SU-DHL-6 (cell line): ENCODE data around the gene SCN3B.

Experiments used
- H2AFZ ChIP-seq: fragments of 200-600 bp; sonication (generic); 2 replicates; pipeline ENCODE4 v1.6.1; 2014; ENCODE audit warnings: low read depth, mild to moderate bottlenecking, moderate library complexity, mixed read lengths, antibody characterized with exemption, low read length; ENCODE audit not compliant: severe bottlenecking
- H3F3A ChIP-seq: fragments of 200-600 bp; shearing (Covaris generic); 2 replicates; pipeline ENCODE4 v1.6.0; 2016; ENCODE audit warnings: antibody characterized with exemption, mild to moderate bottlenecking; ENCODE audit not compliant: insufficient read depth
- H3K27ac ChIP-seq: fragments of 200-600 bp; sonication (generic); 2 replicates; pipeline ENCODE4 v1.5.1; 2016; ENCODE audit warnings: low read depth, mild to moderate bottlenecking, low read length, moderate library complexity, mixed read lengths
- H3K27me3 ChIP-seq: fragments of 200-600 bp; sonication (generic), shearing (Covaris generic); 2 replicates; pipeline ENCODE4 v1.6.0; 2014; ENCODE audit warnings: mild to moderate bottlenecking, low read length
- H3K36me3 ChIP-seq: fragments of 200-600 bp; sonication (generic); 2 replicates; pipeline ENCODE4 v1.6.1; 2014; ENCODE audit warnings: mild to moderate bottlenecking, low read length, mixed read lengths
- H3K4me2 ChIP-seq: fragments of 300-600, 200-600 bp; shearing (Covaris generic), sonication (generic); 2 replicates; pipeline ENCODE4 v1.6.0; 2014; ENCODE audit warnings: low read length, low read depth, mild to moderate bottlenecking; ENCODE audit not compliant: poor library complexity, severe bottlenecking
- H3K4me3 ChIP-seq: fragments of 200-600 bp; sonication (generic); 2 replicates; pipeline ENCODE4 v1.5.1; 2014; ENCODE audit warnings: antibody characterized with exemption, low read length, mild to moderate bottlenecking, mixed read lengths; ENCODE audit not compliant: insufficient read depth, poor library complexity, severe bottlenecking
- H3K79me2 ChIP-seq: fragments of 200-600 bp; sonication (generic); 2 replicates; pipeline ENCODE4 v1.6.1; 2014; ENCODE audit warnings: mild to moderate bottlenecking, low read length, moderate library complexity; ENCODE audit not compliant: insufficient read depth
- H3K9ac ChIP-seq: fragments of 200-600 bp; sonication (generic); 2 replicates; pipeline ENCODE4 v1.7.0; 2014; ENCODE audit warnings: mild to moderate bottlenecking, low read length
- H3K9me2 ChIP-seq: fragments of 200-600 bp; sonication (generic); replicated peaks from 2 replicates; pipeline ENCODE4 v1.6.1; 2014; ENCODE audit warnings: low read length; ENCODE audit not compliant: insufficient read depth
- H3K9me3 ChIP-seq: fragments of 200-600 bp; sonication (generic); 2 replicates; pipeline ENCODE4 v1.6.1; 2014; ENCODE audit warnings: low read length, mixed read lengths; ENCODE audit not compliant: insufficient read depth
- H4K20me1 ChIP-seq: fragments of 200-600 bp; sonication (generic); 2 replicates; pipeline ENCODE4 v1.6.1; 2014; ENCODE audit warnings: low read depth, mild to moderate bottlenecking, antibody characterized with exemption, low read length, moderate library complexity, mixed read lengths
- CTCF ChIP-seq: fragments of 200-600 bp; sonication (generic); IDR thresholded peaks from one replicate; pipeline ENCODE4 v1.5.1; 2017; ENCODE audit warnings: antibody characterized with exemption, mild to moderate bottlenecking, low read length, moderate library complexity; ENCODE audit not compliant: insufficient read depth, poor library complexity, severe bottlenecking
- EZH2phosphoT487 ChIP-seq: fragments of 200-600 bp; sonication (generic), shearing (Covaris generic); conservative IDR thresholded peaks from 2 replicates; pipeline ENCODE4 v1.6.1; 2018; ENCODE audit warnings: mild to moderate bottlenecking, antibody characterized with exemption, low read length, moderate library complexity, mixed read lengths

SCN3B gene

GRCh38 chr11:123678246-123678645, 23.8 kb upstream of the SCN3B start:
- Histone ChIP-seq H3F3A (no peaks in the 10 kb centered on the region), H3K27ac (no peak overlapping the region), H2AFZ (no peak overlapping the region), H3K9me3 (no peaks in the 10 kb centered on the region), H3K9me2 (no peaks in the 10 kb centered on the region), H3K79me2 (no peaks in the 10 kb centered on the region), H4K20me1 (no peaks in the 10 kb centered on the region), H3K36me3 (no peaks in the 10 kb centered on the region), H3K4me2 (no peak overlapping the region), H3K9ac (no peak overlapping the region), H3K4me3 (no peak overlapping the region), H3K27me3 (no peaks in the 10 kb centered on the region)
- TF ChIP-seq CTCF = no peak
- TF ChIP-seq EZH2phosphoT487 = no peak

GRCh38 chr11:123677510-123677909, 23.1 kb upstream of the SCN3B start:
- no peak overlapping the region for H2AFZ ChIP-seq
- H3K9me2 ChIP-seq = no peaks in the 10 kb centered on the region
- no peak overlapping the region for H3K27ac ChIP-seq
- no peak overlapping the region for H3K4me2 ChIP-seq
- H3K36me3 ChIP-seq = no peaks in the 10 kb centered on the region
- TF ChIP-seq EZH2phosphoT487 (no peak), CTCF (no peak)
- no peak overlapping the region for H3K4me3 ChIP-seq
- H3F3A ChIP-seq = no peaks in the 10 kb centered on the region
- H3K79me2 ChIP-seq = no peaks in the 10 kb centered on the region
- no peaks in the 10 kb centered on the region for H3K9me3 ChIP-seq
- no peak overlapping the region for H3K9ac ChIP-seq
- H3K27me3 ChIP-seq = no peaks in the 10 kb centered on the region
- no peaks in the 10 kb centered on the region for H4K20me1 ChIP-seq

- Histone ChIP-seq H3F3A (no peaks in the 10 kb centered on the region), H3K36me3 (no peaks in the 10 kb centered on the region), H3K9me2 (no peaks in the 10 kb centered on the region), H3K27ac (no peak overlapping the region), H3K27me3 (no peaks in the 10 kb centered on the region), H3K4me3 (no peak overlapping the region), H3K4me2 (no peak overlapping the region), H2AFZ (no peak overlapping the region), H4K20me1 (no peaks in the 10 kb centered on the region), H3K9me3 (no peaks in the 10 kb centered on the region), H3K9ac (no peak overlapping the region), H3K79me2 (no peaks in the 10 kb centered on the region)
- TF ChIP-seq CTCF = no peak
- no peak for TF ChIP-seq EZH2phosphoT487
Observed at GRCh38 chr11:123674297-123674696, 19.9 kb upstream of the SCN3B start.
